Esophagus squamous epithelium (tissue), 5 donors: ENCODE measurements around the gene E2F2. TPM values are rescaled to one million over a fixed set of nuclear protein-coding genes. Genes with fewer than 3 reads are reported as not detected.

Experiments used
- DNase-seq: peaks from one replicate; lab custom pipeline; 2025; lab: John Stamatoyannopoulos, UW
- H3K27ac ChIP-seq, 4 donors: fragments of 200-600 bp; sonication (generic); one replicate each; pipeline ENCODE4 v1.5.1; 2016 to 2019; ENCODE audit warnings: mild to moderate bottlenecking in 1 of 4
- H3K27me3 ChIP-seq, 4 donors: fragments of 200-600 bp; sonication (generic); 1 replicate in 3 of 4; 2 replicates in 1 of 4; pipeline versions ENCODE4 v1.5.1 to v1.6.0; 2017 to 2021; ENCODE audit warnings: antibody characterized with exemption in 1 of 4
- H3K36me3 ChIP-seq, 3 donors: fragments of 200-600 bp; sonication (generic); one replicate each; pipeline ENCODE4 v1.5.1; 2016 to 2019
- H3K4me1 ChIP-seq, 3 donors: fragments of 200-600 bp; sonication (generic); one replicate each; pipeline ENCODE4 v1.5.1; 2017 to 2019
- H3K4me3 ChIP-seq, 4 donors: fragments of 200-600 bp; sonication (generic); 1 replicate in 3 of 4; 2 replicates in 1 of 4; pipeline ENCODE4 v1.5.1; 2016 to 2019; ENCODE audit warnings: mild to moderate bottlenecking in 2 of 4, moderate library complexity in 1 of 4
- H3K9me3 ChIP-seq, 3 donors: fragments of 200-600 bp; sonication (generic); one replicate each; pipeline ENCODE4 v1.5.1; 2016 to 2019
- POLR2A ChIP-seq, 4 donors: fragments of 450-650 bp; IDR thresholded peaks; one replicate each; pipeline ENCODE4 v1.6.1; 2017; ENCODE audit warnings: antibody characterized with exemption in 4 of 4, mild to moderate bottlenecking in 4 of 4, moderate library complexity in 3 of 4
- WGBS, 2 donors: methylation state at CpG; one replicate each; pipeline ENCODE4 v1.1.5; 2018; 5-methylcytosine and 5-hydroxymethylcytosine counted together
- intact Hi-C: fragments of 100-400 bp; cut with DNase I; formaldehyde crosslinking; loops from one replicate; pipeline ENCODE4 v1.15.0; 2022
- total RNA-seq, 4 donors: library from RNA; depleted of rRNA; stranded (reverse); fragments of >200 nt; gene quantifications; one replicate each; pipeline ENCODE4 v1.1.0, GENCODE V29; 2016
- TF ChIP-seq, protein P1 (sequence below), 6 experiments: fragments of 450-650 bp in 4 of 6; fragments of 200-600 bp in 2 of 6; sonication (generic) in 2 of 6; IDR thresholded peaks; one replicate each; pipeline ENCODE4 v1.5.1; 2016 to 2019; ENCODE audit warnings: antibody characterized with exemption in 6 of 6, mild to moderate bottlenecking in 4 of 6, moderate library complexity in 4 of 6
- donor health status: DM: yes; HTN: yes; CAD: no.

E2F2 gene
- total RNA-seq, 4 donors from 2014 or later = 10.1 to 16.9 (median 11.8) TPM

DNA sequence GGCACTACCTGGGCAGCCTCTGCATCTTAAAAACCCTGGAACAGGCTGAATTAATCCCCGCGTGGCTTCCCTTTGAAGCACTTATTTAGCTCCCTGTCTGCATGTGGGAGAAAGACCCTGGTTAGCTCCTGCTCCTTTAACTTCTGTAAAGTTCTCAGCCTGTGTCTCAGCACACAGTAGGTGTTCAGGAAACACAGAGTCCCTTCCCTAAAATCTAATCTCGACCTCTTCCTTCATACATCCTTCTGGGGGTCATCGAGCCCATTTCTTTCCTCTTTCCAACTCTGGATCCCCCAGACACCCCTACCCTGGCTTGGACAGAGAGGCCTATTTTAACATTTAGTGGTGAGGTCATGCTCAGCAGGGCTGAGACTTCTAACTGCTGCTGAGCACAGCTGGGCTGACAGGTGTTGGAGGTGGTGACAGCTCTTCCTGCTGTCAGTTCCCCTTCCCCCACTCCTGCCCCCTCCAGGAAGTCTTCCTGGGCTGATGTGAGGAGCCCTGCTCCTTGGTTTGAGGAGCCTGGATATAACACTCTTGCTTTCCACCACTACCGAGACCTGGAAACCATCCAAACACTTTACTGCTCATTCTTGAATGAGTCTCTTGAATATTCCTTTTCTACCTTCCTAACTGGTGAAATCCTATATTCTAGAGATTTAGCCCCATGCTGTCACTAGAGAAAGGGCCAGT is 5.3 kb downstream of the E2F2 start:
- Histone ChIP-seq H3K27me3 (peaks cover 0 to 8% (median 0%) of the 10 kb centered on the region in 4 donors), H3K4me3 (no peak overlapping the region), H3K36me3 (peaks cover 0 to 15% (median 0%) of the 10 kb centered on the region in 3 donors), H3K9me3 (no peaks in the 10 kb centered on the region), H3K4me1 (peaks cover 55 to 70% (median 60%) of the 10 kb centered on the region in 3 donors), H3K27ac (peak overlapping the region; percentile 84 to 93 (median 89))
- DNase-seq = no peak
- TF ChIP-seq POLR2A (IDR thresholded peaks at IDR 0.05) = no peak
- TF ChIP-seq, protein P1, sequence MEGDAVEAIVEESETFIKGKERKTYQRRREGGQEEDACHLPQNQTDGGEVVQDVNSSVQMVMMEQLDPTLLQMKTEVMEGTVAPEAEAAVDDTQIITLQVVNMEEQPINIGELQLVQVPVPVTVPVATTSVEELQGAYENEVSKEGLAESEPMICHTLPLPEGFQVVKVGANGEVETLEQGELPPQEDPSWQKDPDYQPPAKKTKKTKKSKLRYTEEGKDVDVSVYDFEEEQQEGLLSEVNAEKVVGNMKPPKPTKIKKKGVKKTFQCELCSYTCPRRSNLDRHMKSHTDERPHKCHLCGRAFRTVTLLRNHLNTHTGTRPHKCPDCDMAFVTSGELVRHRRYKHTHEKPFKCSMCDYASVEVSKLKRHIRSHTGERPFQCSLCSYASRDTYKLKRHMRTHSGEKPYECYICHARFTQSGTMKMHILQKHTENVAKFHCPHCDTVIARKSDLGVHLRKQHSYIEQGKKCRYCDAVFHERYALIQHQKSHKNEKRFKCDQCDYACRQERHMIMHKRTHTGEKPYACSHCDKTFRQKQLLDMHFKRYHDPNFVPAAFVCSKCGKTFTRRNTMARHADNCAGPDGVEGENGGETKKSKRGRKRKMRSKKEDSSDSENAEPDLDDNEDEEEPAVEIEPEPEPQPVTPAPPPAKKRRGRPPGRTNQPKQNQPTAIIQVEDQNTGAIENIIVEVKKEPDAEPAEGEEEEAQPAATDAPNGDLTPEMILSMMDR (IDR thresholded peaks at IDR 0.05) = no peak
- 73 to 86% methylated on average over 5 of the region's 5 CpGs for WGBS, 2 donors
- intact Hi-C loops = no loop called here

GRCh38 chr1:23524716-23525401 is 6.2 kb downstream of the E2F2 start:
- no peak for DNase-seq
- Histone ChIP-seq H3K4me3 (no peak overlapping the region), H3K9me3 (no peaks in the 10 kb centered on the region), H3K27ac (peak overlapping the region; percentile 84 to 93 (median 89)), H3K4me1 (peaks cover 46 to 61% (median 52%) of the 10 kb centered on the region in 3 donors), H3K36me3 (peaks cover 0 to 22% (median 0%) of the 10 kb centered on the region in 3 donors), H3K27me3 (no peaks in the 10 kb centered on the region)
- intact Hi-C loops = no loop called here
- TF ChIP-seq POLR2A (IDR thresholded peaks at IDR 0.05) = no peak
- TF ChIP-seq, protein P1 (IDR thresholded peaks at IDR 0.05) = no peak
- 40 to 50% methylated on average over 2 of the region's 9 CpGs for WGBS, 2 donors

DNA sequence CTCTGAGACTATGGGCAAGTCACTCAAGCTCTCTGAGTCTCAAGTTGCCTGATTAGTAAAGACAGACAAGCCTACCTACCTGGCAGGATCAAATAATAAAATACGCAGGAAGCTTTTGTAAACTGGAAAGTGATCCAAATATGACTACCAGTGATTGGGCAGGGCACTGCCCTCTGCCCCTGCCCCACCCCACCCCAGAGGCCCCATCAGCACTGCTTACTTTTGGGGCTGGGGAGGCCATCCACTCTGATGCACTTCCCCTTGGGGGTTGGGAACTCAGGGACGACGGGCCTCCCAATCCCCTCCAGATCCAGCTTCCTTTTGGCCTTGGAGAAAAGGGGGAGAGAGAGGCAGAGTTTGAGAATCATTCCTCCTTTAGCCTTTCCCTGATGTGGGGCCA is 6.9 kb downstream of the E2F2 start:
- WGBS, 2 donors = 57 to 100% methylated on average over 1 of the region's 3 CpGs
- no peak for DNase-seq
- peak overlapping the region; percentile 84 to 93 (median 89) for H3K27ac ChIP-seq
- intact Hi-C loops = no loop called here
- H3K4me1 ChIP-seq = peaks cover 45 to 54% (median 46%) of the 10 kb centered on the region in 3 donors
- H3K27me3 ChIP-seq = no peaks in the 10 kb centered on the region
- no peaks in the 10 kb centered on the region for H3K9me3 ChIP-seq
- peaks cover 0 to 29% (median 0%) of the 10 kb centered on the region in 3 donors for H3K36me3 ChIP-seq
- TF ChIP-seq POLR2A (IDR thresholded peaks at IDR 0.05) = no peak
- TF ChIP-seq, protein P1 (IDR thresholded peaks at IDR 0.05) = no peak
- no peak overlapping the region for H3K4me3 ChIP-seq

- intact Hi-C loops = no loop called here
- 47 to 69% methylated on average over 7 of the region's 7 CpGs for WGBS, 2 donors
Observed at GRCh38 chr1:23522244-23522982, 8.6 kb downstream of the E2F2 start.

More at GRCh38 chr1:23522244-23522982, 8.6 kb downstream of the E2F2 start:
- H3K4me1 ChIP-seq = peaks cover 29 to 37% (median 31%) of the 10 kb centered on the region in 3 donors
- no peak overlapping the region for H3K4me3 ChIP-seq
- no peaks in the 10 kb centered on the region for H3K27me3 ChIP-seq
- no peaks in the 10 kb centered on the region for H3K9me3 ChIP-seq
- DNase-seq = no peak
- H3K27ac ChIP-seq = peak overlapping the region in 1 of 4 donors; percentile 93
- TF ChIP-seq POLR2A (IDR thresholded peaks at IDR 0.05) = no peak
- TF ChIP-seq, protein P1 (IDR thresholded peaks at IDR 0.05) = no peak
- peaks cover 0 to 44% (median 0%) of the 10 kb centered on the region in 3 donors for H3K36me3 ChIP-seq
